Lung (tissue), 16 donors: ENCODE data around the gene NOP9. TPM values are rescaled to one million over a fixed set of nuclear protein-coding genes. Genes with fewer than 3 reads are reported as not detected.
A peak's percentile ranks its signal among the peaks of the same experiment; 100 is the strongest.

Experiments used
- ATAC-seq: fragments of 200-7000 bp; cut with Tn5 transposase; one replicate; pipeline ENCODE4 v1.9.1; 2020; ENCODE audit warnings: moderate number of reproducible peaks; ENCODE audit not compliant: insufficient read depth, low FRiP score
- DNase-seq, 3 donors: peaks; one replicate each; pipeline ENCODE4 v3.0.0-alpha.2; 2013 to 2017
- H3K27ac ChIP-seq, 2 donors: one replicate each; pipeline ENCODE4 v1.5.1; 2013; ENCODE audit warnings: mild to moderate bottlenecking in 2 of 2, moderate library complexity in 2 of 2, control low read depth in 1 of 2, inconsistent platforms in 1 of 2, low read depth in 1 of 2, low read length in 1 of 2
- H3K27me3 ChIP-seq, 3 donors: one replicate each; pipeline ENCODE4 v1.5.1; 2013; ENCODE audit warnings: low read length in 2 of 3; ENCODE audit not compliant: control insufficient read depth in 3 of 3, insufficient read depth in 3 of 3
- H3K36me3 ChIP-seq, 4 donors: one replicate each; pipeline ENCODE4 v1.5.1; 2013; ENCODE audit warnings: low read length in 4 of 4, mild to moderate bottlenecking in 1 of 4, moderate library complexity in 1 of 4; ENCODE audit not compliant: control insufficient read depth in 4 of 4, insufficient read depth in 4 of 4
- H3K4me1 ChIP-seq, 5 donors: one replicate each; pipeline ENCODE4 v1.5.1; 2013; ENCODE audit warnings: low read length in 5 of 5, mild to moderate bottlenecking in 2 of 5, moderate library complexity in 1 of 5; ENCODE audit not compliant: control insufficient read depth in 5 of 5, insufficient read depth in 5 of 5
- H3K4me3 ChIP-seq: one replicate; pipeline ENCODE4 v1.5.1; 2013; ENCODE audit warnings: mild to moderate bottlenecking, control low read depth, moderate library complexity
- H3K9ac ChIP-seq, 2 donors: one replicate each; pipeline ENCODE4 v1.5.1; 2013; ENCODE audit warnings: low read length in 2 of 2, control low read depth in 1 of 2; ENCODE audit not compliant: insufficient read depth in 1 of 2
- H3K9me3 ChIP-seq, 4 donors: one replicate each; pipeline ENCODE4 v1.5.1; 2013; ENCODE audit warnings: low read length in 3 of 4, mild to moderate bottlenecking in 1 of 4, moderate library complexity in 1 of 4; ENCODE audit not compliant: control insufficient read depth in 4 of 4, insufficient read depth in 3 of 4
- CTCF ChIP-seq: IDR thresholded peaks from 2 replicates; pipeline ENCODE4 v1.5.1; 2012; ENCODE audit warnings: mild to moderate bottlenecking; ENCODE audit errors: control extremely low read depth, extremely low read depth
- WGBS, 2 donors: extraction: QIAGEN DNeasy Blood & Tissue Kit; methylation state at CpG; one replicate each; pipeline ENCODE4 v1.1.7; 2013; 5-methylcytosine and 5-hydroxymethylcytosine counted together
- long read RNA-seq, 5 donors: transcript quantifications; one replicate each; lab custom pipeline, GENCODE V29; 2026
- polyA plus RNA-seq, 2 donors: library from polyadenylated mRNA; stranded (reverse); fragments of 200-250 nt; gene quantifications; one replicate each; pipeline ENCODE4 v1.2.1, GENCODE V29; 2013
- total RNA-seq, 2 donors: library from RNA; depleted of rRNA in 1 of 2; stranded (reverse); fragments of >200 nt in 1 of 2; gene quantifications; one replicate each; pipeline ENCODE4 v1.2.1, GENCODE V29; 2014 to 2021
- donor health status: control.
- donor health status: control.
- donor health status: Bipolar disorder and iron deficiency.
- donor health status: healthy.
- donor health status: DM: yes; HTN: yes; CAD: no.

Gene NOP9
- total RNA-seq = 10 to 100 TPM; 14.1 to 25.9 TPM
- polyA plus RNA-seq = 10 to 100 TPM; 12.1 to 13.5 TPM
- long read RNA-seq, donor 1, full-length matches to known transcripts = 2 of 2 reads
- long read RNA-seq, donor 1, partial matches to known transcripts = 0 of 2 reads
- long read RNA-seq, donor 1, other reads (novel, unspliced or antisense) = 0 of 2 reads
- long read RNA-seq, donor 2 = 0 reads
- long read RNA-seq, donor 3, full-length matches to known transcripts = 1 of 1 reads
- long read RNA-seq, donor 3, partial matches to known transcripts = 0 of 1 reads
- long read RNA-seq, donor 3, other reads (novel, unspliced or antisense) = 0 of 1 reads
- long read RNA-seq, donor 4, full-length matches to known transcripts = 2 of 2 reads
- long read RNA-seq, donor 4, partial matches to known transcripts = 0 of 2 reads
- long read RNA-seq, donor 4, other reads (novel, unspliced or antisense) = 0 of 2 reads
- long read RNA-seq, donor 5, full-length matches to known transcripts = 3 of 28 reads
- long read RNA-seq, donor 5, partial matches to known transcripts = 25 of 28 reads
- long read RNA-seq, donor 5, other reads (novel, unspliced or antisense) = 0 of 28 reads

GRCh38 chr14:24299255-24300191 is at the start of gene NOP9, which contains the start of gene DHRS1:
Gene NOP9 (plus strand): TSS chr14:24299850. CDS start chr14:24299955, 105 bp downstream.
Gene DHRS1 (minus strand): TSS chr14:24299780. CDS start chr14:24299106, 674 bp downstream.
- H3K4me1 ChIP-seq = peaks cover 2 to 19% (median 13%) of the 10 kb centered on the region in 5 donors
- peaks cover 8 to 40% (median 32%) of the 10 kb centered on the region in 4 donors for H3K36me3 ChIP-seq
- H3K27ac ChIP-seq = peak within 1 kb of the TSS; percentile 76 to 88
- H3K4me3 ChIP-seq = peak within 1 kb of the TSS; percentile 80
- H3K27me3 ChIP-seq = no peaks in the 10 kb centered on the region
- no peaks in the 10 kb centered on the region for H3K9me3 ChIP-seq
- TF ChIP-seq CTCF = no peak
- peak within 1 kb of the TSS; percentile 79 to 93 for H3K9ac ChIP-seq
- DNase-seq = peak; percentile 93 to 95 (median 94)
- peak; percentile 93 for ATAC-seq
- 0 to 1% methylated on average over 69 to 75 of the region's 75 CpGs for WGBS, 2 donors

- H3K27me3 ChIP-seq = no peaks in the 10 kb centered on the region
- no peak for ATAC-seq
- H3K36me3 ChIP-seq = peaks cover 0 to 16% (median 0%) of the 10 kb centered on the region in 4 donors
- no peak overlapping the region for H3K9ac ChIP-seq
- H3K4me3 ChIP-seq = no peak overlapping the region
- H3K27ac ChIP-seq = no peak overlapping the region
- no peak for DNase-seq
- WGBS, 2 donors = 64 to 69% methylated on average over 4 of the region's 4 CpGs
- no peaks in the 10 kb centered on the region for H3K9me3 ChIP-seq
- no peaks in the 10 kb centered on the region for H3K4me1 ChIP-seq
- TF ChIP-seq CTCF = no peak
Observed at GRCh38 chr14:24250354-24250753, 49.3 kb upstream of the NOP9 start.

GRCh38 chr14:24251880-24252288 is 47.8 kb upstream of the NOP9 start:
- H3K9me3 ChIP-seq = no peaks in the 10 kb centered on the region
- no peak overlapping the region for H3K4me3 ChIP-seq
- H3K36me3 ChIP-seq = peaks cover 0 to 16% (median 0%) of the 10 kb centered on the region in 4 donors
- H3K4me1 ChIP-seq = no peaks in the 10 kb centered on the region
- no peak for DNase-seq
- peak; percentile 39 for ATAC-seq
- H3K27me3 ChIP-seq = no peaks in the 10 kb centered on the region
- no peak for TF ChIP-seq CTCF
- no peak overlapping the region for H3K9ac ChIP-seq
- WGBS, 2 donors = 80 to 87% methylated on average over 1 of the region's 1 CpG
- peak overlapping the region in 1 of 2 donors; percentile 26 for H3K27ac ChIP-seq
